GM20000 (cell line): Measurements from ENCODE around the gene TRANK1.
"Not testable (repeated sequence)": the region's sequence is repeated elsewhere in the genome, so short reads cannot be mapped to it uniquely, and the experiment has no call there.

Source experiments
- DNase-seq: peaks from one replicate; pipeline ENCODE4 v3.0.0; 2012; ENCODE audit warnings: low spot score
- CTCF ChIP-seq: IDR thresholded peaks from 2 replicates; pipeline ENCODE4 v1.5.1; 2012; ENCODE audit warnings: mild to moderate bottlenecking, control low read depth; ENCODE audit errors: extremely low read depth, missing control alignments

The TRANK1 gene

GRCh38 chr3:36905545-36905944 lies 39.3 kb downstream of the TRANK1 start:
- DNase-seq: no peak

GRCh38 chr3:36904641-36905040 lies 40.2 kb downstream of the TRANK1 start:
- TF ChIP-seq CTCF: peak; percentile 22
- DNase-seq: peak; percentile 27

More at GRCh38 chr3:36905545-36905944, 39.3 kb downstream of the TRANK1 start:
- no peak for TF ChIP-seq CTCF

- DNase-seq: not testable (repeated sequence)
These were observed 40.8 kb downstream of the TRANK1 start for GRCh38 chr3:36904065-36904464.

- no peak for TF ChIP-seq CTCF
- DNase-seq: no peak
These were observed 41.6 kb downstream of the TRANK1 start for GRCh38 chr3:36903119-36903882.

DNA sequence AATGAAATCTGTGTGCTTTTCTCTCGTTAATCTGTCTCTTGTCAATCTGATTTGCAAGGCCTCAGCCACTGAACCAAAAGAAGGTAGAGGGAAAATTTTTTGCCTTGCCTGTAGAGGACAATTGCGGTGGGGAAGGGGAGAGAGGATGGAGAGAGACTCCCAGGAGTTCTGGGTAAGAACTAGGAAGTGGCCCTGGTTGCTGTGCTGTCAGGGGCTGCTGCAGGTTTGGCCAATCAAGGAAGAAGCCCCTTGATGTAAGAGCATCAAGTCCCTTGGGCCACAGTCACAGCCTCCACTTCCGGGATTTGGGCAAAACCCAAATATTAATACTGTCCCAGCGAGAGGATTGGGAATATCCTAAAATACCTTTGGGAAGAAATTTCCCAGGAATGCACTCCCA lies 43.3 kb downstream of the TRANK1 start:
- no peak for DNase-seq
- no peak for TF ChIP-seq CTCF

- DNase-seq: no peak
- TF ChIP-seq CTCF: no peak
These were observed 44.1 kb downstream of the TRANK1 start for GRCh38 chr3:36900474-36901443.

GRCh38 chr3:36895496-36896409 lies 49.1 kb downstream of the TRANK1 start:
- TF ChIP-seq CTCF: no peak
- no peak for DNase-seq
